Measurements from ENCODE around the gene SH2B2.

DNA sequence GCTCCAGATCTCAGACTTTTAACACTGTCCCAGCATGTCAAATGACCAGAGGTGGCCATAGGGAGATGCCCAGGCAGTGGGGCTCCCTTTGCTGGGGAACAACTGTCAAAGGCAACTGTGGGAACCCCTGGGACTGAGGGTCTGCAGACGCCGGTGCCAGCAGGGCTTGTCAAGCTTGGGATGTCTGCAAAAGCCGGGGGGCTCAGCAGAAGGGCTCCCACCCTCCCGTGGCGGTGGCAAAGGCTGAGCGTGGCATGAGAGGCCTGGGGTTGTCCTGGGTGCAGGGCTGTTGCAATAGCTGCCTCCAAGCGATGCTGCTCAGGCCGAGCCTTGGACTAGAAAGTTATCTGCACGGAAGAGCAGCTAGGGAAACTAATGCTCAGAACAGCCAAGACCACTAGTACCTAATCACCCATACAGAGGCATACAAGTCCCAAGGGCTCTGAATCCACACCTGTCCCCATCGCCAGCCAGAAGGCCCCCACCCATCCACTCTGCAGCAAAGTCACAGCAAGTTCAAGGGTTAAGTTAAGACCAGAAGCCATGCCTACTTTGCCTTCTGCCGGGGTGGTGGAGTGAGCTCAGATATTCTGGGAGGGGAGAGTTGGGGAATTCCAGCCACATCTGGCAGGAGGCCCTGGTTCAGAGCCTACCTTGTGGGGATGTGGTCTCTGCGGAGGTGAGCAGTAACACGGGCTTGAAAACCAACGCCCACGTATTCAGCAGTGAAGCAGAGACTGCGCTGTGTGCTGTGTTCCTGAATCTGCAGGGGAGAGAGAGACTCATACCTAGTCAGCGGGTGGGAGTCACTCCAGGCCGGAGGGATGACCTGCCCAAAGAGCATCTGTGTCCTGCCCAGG, 4.6 kb downstream of the SH2B2 start:
- no peak for TF ChIP-seq CTCF (conservative IDR thresholded peaks at IDR 0.05)
- TF ChIP-seq ZFX (IDR thresholded peaks at IDR 0.05): no peak

All from C4-2B (cell line).